ENCODE measurements around the gene NDST1. TPM values are rescaled to one million over a fixed set of nuclear protein-coding genes. Genes with fewer than 3 reads are reported as not detected.

NDST1 gene
- total RNA-seq, 1 experiment from 2014 or later = 33.1 TPM

DNA sequence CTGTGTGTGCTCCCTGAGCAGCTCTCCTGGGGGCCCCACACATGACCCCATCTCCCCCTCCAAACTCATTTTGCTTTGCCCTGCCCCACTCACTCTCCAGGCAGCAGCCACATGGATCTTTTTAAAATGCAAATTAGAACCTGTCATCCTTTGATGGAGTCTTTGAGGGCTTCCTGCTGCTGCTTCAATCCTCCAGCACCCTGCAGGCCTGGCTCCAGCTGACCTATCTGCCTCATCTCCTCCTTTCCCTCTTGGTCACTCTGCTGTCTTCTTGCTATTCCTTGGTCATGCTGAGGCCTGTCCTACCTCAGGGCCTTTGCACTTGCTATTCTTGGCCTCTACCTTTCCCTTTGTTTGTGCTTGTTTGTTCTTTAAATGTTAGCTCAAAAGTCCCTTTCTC is 17.9 kb downstream of the NDST1 start:
- intact Hi-C loops (cut with micrococcal nuclease) = no loop called here
- Histone ChIP-seq H3K79me2 (ENCODE audit: insufficient read depth, low read length) (peaks cover 20% of the 10 kb centered on the region; the same call in 1 of the 2 replicates), H3K9ac (ENCODE audit: low read length) (no peak overlapping the region), H3K36me3 (ENCODE audit: control insufficient read depth in 1 of 2, insufficient read depth in 2 of 2, low read length in 2 of 2) (peaks cover 2 to 4% of the 10 kb centered on the region in 2 experiments; a peak in 1 of 4 replicates), H3K27me3 (ENCODE audit: insufficient read depth, low read length) (no peaks in the 10 kb centered on the region), H4K20me1 (ENCODE audit: insufficient read depth) (no peaks in the 10 kb centered on the region), H3K27ac (ENCODE audit: low read depth, low read length) (no peak overlapping the region), H3K4me1 (ENCODE audit: control insufficient read depth in 1 of 2, insufficient read depth in 2 of 2, low read length in 2 of 2) (peaks cover 0 to 10% of the 10 kb centered on the region in 2 experiments; a peak in 1 of 4 replicates), H2AFZ (ENCODE audit: low read depth, low read length, poor library complexity, severe bottlenecking) (no peak overlapping the region), H3K9me2 (ENCODE audit: insufficient read depth) (no peaks in the 10 kb centered on the region), H3K4me2 (ENCODE audit: low read length) (no peak overlapping the region), H3K9me3 (ENCODE audit: control insufficient read depth in 1 of 2, insufficient read depth in 1 of 2, low read depth in 1 of 2, low read length in 2 of 2) (no peaks in the 10 kb centered on the region), H3K4me3 (replicated peaks in 1 of 2; ENCODE audit: low read depth in 1 of 2, low read length in 2 of 2) (no peak overlapping the region)
- ATAC-seq (no peak), DNase-seq (ENCODE audit: low read depth, low spot score) (no peak)
- TF ChIP-seq, protein P1, sequence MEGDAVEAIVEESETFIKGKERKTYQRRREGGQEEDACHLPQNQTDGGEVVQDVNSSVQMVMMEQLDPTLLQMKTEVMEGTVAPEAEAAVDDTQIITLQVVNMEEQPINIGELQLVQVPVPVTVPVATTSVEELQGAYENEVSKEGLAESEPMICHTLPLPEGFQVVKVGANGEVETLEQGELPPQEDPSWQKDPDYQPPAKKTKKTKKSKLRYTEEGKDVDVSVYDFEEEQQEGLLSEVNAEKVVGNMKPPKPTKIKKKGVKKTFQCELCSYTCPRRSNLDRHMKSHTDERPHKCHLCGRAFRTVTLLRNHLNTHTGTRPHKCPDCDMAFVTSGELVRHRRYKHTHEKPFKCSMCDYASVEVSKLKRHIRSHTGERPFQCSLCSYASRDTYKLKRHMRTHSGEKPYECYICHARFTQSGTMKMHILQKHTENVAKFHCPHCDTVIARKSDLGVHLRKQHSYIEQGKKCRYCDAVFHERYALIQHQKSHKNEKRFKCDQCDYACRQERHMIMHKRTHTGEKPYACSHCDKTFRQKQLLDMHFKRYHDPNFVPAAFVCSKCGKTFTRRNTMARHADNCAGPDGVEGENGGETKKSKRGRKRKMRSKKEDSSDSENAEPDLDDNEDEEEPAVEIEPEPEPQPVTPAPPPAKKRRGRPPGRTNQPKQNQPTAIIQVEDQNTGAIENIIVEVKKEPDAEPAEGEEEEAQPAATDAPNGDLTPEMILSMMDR (IDR thresholded peaks at IDR 0.05 in 2 of 3, conservative IDR thresholded peaks at IDR 0.05 in 1 of 3; ENCODE audit: borderline replicate concordance in 1 of 3, insufficient read depth in 1 of 3, low read depth in 2 of 3, low read length in 2 of 3) = no peak
- ChIA-PET RAD21 (ENCODE audit: low non-redundant PET in 1 of 2, low total read pairs in 2 of 2, uncharacterized antibody in 2 of 2, unreplicated experiment in 2 of 2) (no interaction called here), POLR2A (no interaction called here), CTCF (interaction anchor here (1.2 to 1.4 kb wide), 3 partner anchors 19 to 67 kb away, joined by 3 to 5 read pairs (median 3); no protein-coding TSS in a partner anchor)
- BruUV-seq (replicated peaks) = no TSS peak

DNA sequence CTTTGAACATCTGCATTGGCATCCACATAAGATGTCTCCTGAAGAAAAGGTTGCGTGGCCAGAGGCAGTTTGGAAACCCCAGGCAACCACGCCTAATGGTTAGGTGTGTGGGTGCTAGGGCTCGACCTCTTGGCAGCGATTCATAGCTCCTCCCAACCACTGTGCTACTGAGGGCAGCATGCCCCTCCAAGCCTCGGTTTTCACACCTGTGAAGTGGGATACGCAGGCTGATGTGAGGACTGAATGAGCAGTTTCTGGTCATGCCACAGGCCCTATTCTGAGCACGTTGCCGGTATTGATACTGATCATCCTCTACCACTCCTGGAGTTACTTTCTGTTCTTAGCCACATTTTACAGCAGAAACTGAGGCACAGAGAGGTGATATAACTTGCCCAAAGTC is 19.1 kb downstream of the NDST1 start:
- Histone ChIP-seq H3K4me3 (replicated peaks in 1 of 2; ENCODE audit: low read depth in 1 of 2, low read length in 2 of 2) (no peak overlapping the region), H3K79me2 (ENCODE audit: insufficient read depth, low read length) (peaks cover 20% of the 10 kb centered on the region; the same call in 1 of the 2 replicates), H3K27ac (ENCODE audit: low read depth, low read length) (no peak overlapping the region), H3K4me2 (ENCODE audit: low read length) (no peak overlapping the region), H3K9ac (ENCODE audit: low read length) (no peak overlapping the region), H3K4me1 (ENCODE audit: control insufficient read depth in 1 of 2, insufficient read depth in 2 of 2, low read length in 2 of 2) (peaks cover 0 to 10% of the 10 kb centered on the region in 2 experiments; a peak in 1 of 4 replicates), H3K36me3 (ENCODE audit: control insufficient read depth in 1 of 2, insufficient read depth in 2 of 2, low read length in 2 of 2) (peaks cover 2 to 4% of the 10 kb centered on the region in 2 experiments; a peak in 1 of 4 replicates), H2AFZ (ENCODE audit: low read depth, low read length, poor library complexity, severe bottlenecking) (no peak overlapping the region), H4K20me1 (ENCODE audit: insufficient read depth) (no peaks in the 10 kb centered on the region), H3K27me3 (ENCODE audit: insufficient read depth, low read length) (no peaks in the 10 kb centered on the region), H3K9me2 (ENCODE audit: insufficient read depth) (no peaks in the 10 kb centered on the region), H3K9me3 (ENCODE audit: control insufficient read depth in 1 of 2, insufficient read depth in 1 of 2, low read depth in 1 of 2, low read length in 2 of 2) (no peaks in the 10 kb centered on the region)
- no peak for ATAC-seq
- ChIA-PET RAD21 (ENCODE audit: low non-redundant PET in 1 of 2, low total read pairs in 2 of 2, uncharacterized antibody in 2 of 2, unreplicated experiment in 2 of 2) (no interaction called here), CTCF (interaction anchor here (1.2 kb wide), 1 partner anchor 68 kb away, joined by 3 read pairs; no protein-coding TSS in a partner anchor), POLR2A (no interaction called here)
- DNase-seq (ENCODE audit: low read depth, low spot score) = no peak
- intact Hi-C loops (cut with micrococcal nuclease) = no loop called here
- no TSS peak for BruUV-seq (replicated peaks)
- no peak for TF ChIP-seq FOSL1 (IDR thresholded peaks at IDR 0.05; ENCODE audit: low read depth)
- TF ChIP-seq POLR2AphosphoS5 (IDR thresholded peaks at IDR 0.05; ENCODE audit: low read depth, low read length) = no peak
- no peak for TF ChIP-seq ELF1 (IDR thresholded peaks at IDR 0.05; ENCODE audit: borderline replicate concordance, low read depth)
- TF ChIP-seq, protein P2, sequence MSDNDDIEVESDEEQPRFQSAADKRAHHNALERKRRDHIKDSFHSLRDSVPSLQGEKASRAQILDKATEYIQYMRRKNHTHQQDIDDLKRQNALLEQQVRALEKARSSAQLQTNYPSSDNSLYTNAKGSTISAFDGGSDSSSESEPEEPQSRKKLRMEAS (IDR thresholded peaks at IDR 0.05) = no peak
- TF ChIP-seq ZNF274 (IDR thresholded peaks at IDR 0.05; ENCODE audit: low read depth, low read length) = no peak
- TF ChIP-seq, protein P3, sequence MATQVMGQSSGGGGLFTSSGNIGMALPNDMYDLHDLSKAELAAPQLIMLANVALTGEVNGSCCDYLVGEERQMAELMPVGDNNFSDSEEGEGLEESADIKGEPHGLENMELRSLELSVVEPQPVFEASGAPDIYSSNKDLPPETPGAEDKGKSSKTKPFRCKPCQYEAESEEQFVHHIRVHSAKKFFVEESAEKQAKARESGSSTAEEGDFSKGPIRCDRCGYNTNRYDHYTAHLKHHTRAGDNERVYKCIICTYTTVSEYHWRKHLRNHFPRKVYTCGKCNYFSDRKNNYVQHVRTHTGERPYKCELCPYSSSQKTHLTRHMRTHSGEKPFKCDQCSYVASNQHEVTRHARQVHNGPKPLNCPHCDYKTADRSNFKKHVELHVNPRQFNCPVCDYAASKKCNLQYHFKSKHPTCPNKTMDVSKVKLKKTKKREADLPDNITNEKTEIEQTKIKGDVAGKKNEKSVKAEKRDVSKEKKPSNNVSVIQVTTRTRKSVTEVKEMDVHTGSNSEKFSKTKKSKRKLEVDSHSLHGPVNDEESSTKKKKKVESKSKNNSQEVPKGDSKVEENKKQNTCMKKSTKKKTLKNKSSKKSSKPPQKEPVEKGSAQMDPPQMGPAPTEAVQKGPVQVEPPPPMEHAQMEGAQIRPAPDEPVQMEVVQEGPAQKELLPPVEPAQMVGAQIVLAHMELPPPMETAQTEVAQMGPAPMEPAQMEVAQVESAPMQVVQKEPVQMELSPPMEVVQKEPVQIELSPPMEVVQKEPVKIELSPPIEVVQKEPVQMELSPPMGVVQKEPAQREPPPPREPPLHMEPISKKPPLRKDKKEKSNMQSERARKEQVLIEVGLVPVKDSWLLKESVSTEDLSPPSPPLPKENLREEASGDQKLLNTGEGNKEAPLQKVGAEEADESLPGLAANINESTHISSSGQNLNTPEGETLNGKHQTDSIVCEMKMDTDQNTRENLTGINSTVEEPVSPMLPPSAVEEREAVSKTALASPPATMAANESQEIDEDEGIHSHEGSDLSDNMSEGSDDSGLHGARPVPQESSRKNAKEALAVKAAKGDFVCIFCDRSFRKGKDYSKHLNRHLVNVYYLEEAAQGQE (IDR thresholded peaks at IDR 0.05; ENCODE audit: low read depth) = no peak
- no peak for TF ChIP-seq JUND (IDR thresholded peaks at IDR 0.05)
- no peak for TF ChIP-seq ZFX (IDR thresholded peaks at IDR 0.05)
- no peak for TF ChIP-seq CEBPB (IDR thresholded peaks at IDR 0.05; ENCODE audit: low read depth)
- no peak for TF ChIP-seq EZH2phosphoT487 (IDR thresholded peaks at IDR 0.05; ENCODE audit: borderline replicate concordance)
- TF ChIP-seq, protein P1 (IDR thresholded peaks at IDR 0.05 in 2 of 3, conservative IDR thresholded peaks at IDR 0.05 in 1 of 3; ENCODE audit: borderline replicate concordance in 1 of 3, insufficient read depth in 1 of 3, low read depth in 2 of 3, low read length in 2 of 3) = no peak
- TF ChIP-seq SIN3A (IDR thresholded peaks at IDR 0.05; ENCODE audit: low read depth) = no peak
